ENCODE data around the gene RBBP5. TPM values are rescaled to one million over a fixed set of nuclear protein-coding genes. Genes with fewer than 3 reads are reported as not detected.

Gene RBBP5
- total RNA-seq, 1 donor from 2014 or later, result 12.4 TPM

- no peak within 1 kb of the TSS for H3K4me3 Mint-ChIP-seq (ENCODE audit: unreplicated experiment)
- no peak for TF ChIP-seq CTCF (IDR thresholded peaks at IDR 0.05)
- no peak within 1 kb of the TSS for H3K27ac Mint-ChIP-seq (ENCODE audit: unreplicated experiment)
- no peaks in the 10 kb centered on the region for H3K9me3 Mint-ChIP-seq (ENCODE audit: low read depth)
- peaks cover 32% of the 10 kb centered on the region for H3K36me3 Mint-ChIP-seq (ENCODE audit: low read depth)
- no peaks in the 10 kb centered on the region for H3K4me1 Mint-ChIP-seq (ENCODE audit: low read depth)
- no peaks in the 10 kb centered on the region for H3K27me3 Mint-ChIP-seq (ENCODE audit: low read depth)
- DNase-seq (ENCODE audit: low spot score), result no peak
Observed at GRCh38 chr1:205084360-205084759, 37.4 kb downstream of the RBBP5 start, which contains the start of gene TMEM81. TMEM81 (minus strand) TSS chr1:205084460; CDS start chr1:205084320, 140 bp downstream.

GRCh38 chr1:205082431-205082830 lies 39.3 kb downstream of the RBBP5 start:
- no peak for DNase-seq (ENCODE audit: low spot score)
- Mint-ChIP-seq H3K9me3 (ENCODE audit: low read depth) (no peaks in the 10 kb centered on the region), H3K4me3 (ENCODE audit: unreplicated experiment) (no peak overlapping the region), H3K4me1 (ENCODE audit: low read depth) (no peaks in the 10 kb centered on the region), H3K27ac (ENCODE audit: unreplicated experiment) (no peak overlapping the region), H3K36me3 (ENCODE audit: low read depth) (peaks cover 20% of the 10 kb centered on the region), H3K27me3 (ENCODE audit: low read depth) (no peaks in the 10 kb centered on the region)
- TF ChIP-seq CTCF (IDR thresholded peaks at IDR 0.05), result no peak

- H3K4me1 Mint-ChIP-seq (ENCODE audit: low read depth), result no peaks in the 10 kb centered on the region
- no peaks in the 10 kb centered on the region for H3K9me3 Mint-ChIP-seq (ENCODE audit: low read depth)
- TF ChIP-seq CTCF (IDR thresholded peaks at IDR 0.05), result no peak
- no peak overlapping the region for H3K4me3 Mint-ChIP-seq (ENCODE audit: unreplicated experiment)
- no peaks in the 10 kb centered on the region for H3K27me3 Mint-ChIP-seq (ENCODE audit: low read depth)
- H3K36me3 Mint-ChIP-seq (ENCODE audit: low read depth), result no peaks in the 10 kb centered on the region
- DNase-seq (ENCODE audit: low spot score), result no peak
- H3K27ac Mint-ChIP-seq (ENCODE audit: unreplicated experiment), result no peak overlapping the region
Observed at GRCh38 chr1:205077934-205078311, 43.9 kb downstream of the RBBP5 start.

- H3K4me1 Mint-ChIP-seq (ENCODE audit: low read depth), result no peaks in the 10 kb centered on the region
- H3K27ac Mint-ChIP-seq (ENCODE audit: unreplicated experiment), result no peak overlapping the region
- H3K27me3 Mint-ChIP-seq (ENCODE audit: low read depth), result no peaks in the 10 kb centered on the region
- no peaks in the 10 kb centered on the region for H3K36me3 Mint-ChIP-seq (ENCODE audit: low read depth)
- no peak for TF ChIP-seq CTCF (IDR thresholded peaks at IDR 0.05)
- no peak overlapping the region for H3K4me3 Mint-ChIP-seq (ENCODE audit: unreplicated experiment)
- DNase-seq (ENCODE audit: low spot score), result no peak
- no peaks in the 10 kb centered on the region for H3K9me3 Mint-ChIP-seq (ENCODE audit: low read depth)
Observed at GRCh38 chr1:205077158-205077933, 44.4 kb downstream of the RBBP5 start.

- no peaks in the 10 kb centered on the region for H3K9me3 Mint-ChIP-seq (ENCODE audit: low read depth)
- no peak overlapping the region for H3K4me3 Mint-ChIP-seq (ENCODE audit: unreplicated experiment)
- no peaks in the 10 kb centered on the region for H3K4me1 Mint-ChIP-seq (ENCODE audit: low read depth)
- H3K27ac Mint-ChIP-seq (ENCODE audit: unreplicated experiment), result no peak overlapping the region
- H3K36me3 Mint-ChIP-seq (ENCODE audit: low read depth), result no peaks in the 10 kb centered on the region
- H3K27me3 Mint-ChIP-seq (ENCODE audit: low read depth), result no peaks in the 10 kb centered on the region
- TF ChIP-seq CTCF (IDR thresholded peaks at IDR 0.05), result no peak
- no peak for DNase-seq (ENCODE audit: low spot score)
Observed at GRCh38 chr1:205076245-205076761, 45.5 kb downstream of the RBBP5 start.
